Gastroesophageal sphincter (tissue), 3 donors: Measurements from ENCODE around the gene ENOX1.

Source experiments
- EP300 ChIP-seq: sonication (generic); formaldehyde crosslinking; IDR thresholded peaks from one replicate; pipeline ENCODE4 v1.6.1; 2017; ENCODE audit warnings: antibody characterized with exemption, mild to moderate bottlenecking
- POLR2A ChIP-seq, 2 donors: fragments of 450-650 bp; IDR thresholded peaks; one replicate each; pipeline ENCODE4 v1.6.1; 2017; ENCODE audit warnings: antibody characterized with exemption in 2 of 2, mild to moderate bottlenecking in 2 of 2, moderate library complexity in 1 of 2
- POLR2AphosphoS5 ChIP-seq: sonication (generic); formaldehyde crosslinking; IDR thresholded peaks from one replicate; pipeline ENCODE4 v1.6.1; 2017; ENCODE audit warnings: antibody characterized with exemption
- TF ChIP-seq, protein P1 (sequence below), 4 experiments: fragments of 200-600 bp in 2 of 4; fragments of 450-650 bp in 2 of 4; sonication (generic) in 1 of 4; IDR thresholded peaks; one replicate each; pipeline ENCODE4 v1.5.1; 2017 to 2019; ENCODE audit warnings: antibody characterized with exemption in 4 of 4, mild to moderate bottlenecking in 2 of 4, moderate library complexity in 2 of 4

DNA sequence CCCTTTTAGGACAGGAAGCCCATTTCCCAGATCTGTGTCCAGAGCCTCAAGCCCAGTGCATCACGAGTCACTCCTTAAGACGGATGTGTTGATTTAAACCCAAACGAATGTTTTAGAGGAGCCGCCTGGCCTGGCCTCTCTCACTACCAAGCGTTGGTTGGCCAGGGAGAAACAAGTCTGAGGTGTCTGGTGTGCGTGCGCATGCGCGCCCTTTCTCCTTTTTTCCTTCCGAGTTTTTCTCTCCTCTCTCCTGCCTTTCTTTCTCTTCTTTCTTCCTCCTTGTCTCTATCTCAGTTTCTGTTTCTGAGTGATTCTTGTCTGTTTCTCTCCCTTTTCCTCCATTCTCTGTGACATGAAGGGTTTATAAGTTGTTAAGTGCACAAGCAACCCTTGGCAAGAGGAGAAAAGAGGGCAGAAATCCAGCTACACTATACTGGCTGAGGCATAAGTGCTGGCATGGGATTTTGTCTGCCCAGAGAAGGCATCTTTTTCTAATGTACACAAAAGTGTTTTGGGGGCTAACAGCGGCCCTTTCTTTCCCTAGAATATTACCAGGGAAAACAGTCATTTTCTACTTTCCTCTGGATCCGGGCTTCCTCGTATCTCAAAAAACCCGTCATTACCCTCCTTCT, 592.9 kb downstream of the ENOX1 start:
- TF ChIP-seq, protein P1, sequence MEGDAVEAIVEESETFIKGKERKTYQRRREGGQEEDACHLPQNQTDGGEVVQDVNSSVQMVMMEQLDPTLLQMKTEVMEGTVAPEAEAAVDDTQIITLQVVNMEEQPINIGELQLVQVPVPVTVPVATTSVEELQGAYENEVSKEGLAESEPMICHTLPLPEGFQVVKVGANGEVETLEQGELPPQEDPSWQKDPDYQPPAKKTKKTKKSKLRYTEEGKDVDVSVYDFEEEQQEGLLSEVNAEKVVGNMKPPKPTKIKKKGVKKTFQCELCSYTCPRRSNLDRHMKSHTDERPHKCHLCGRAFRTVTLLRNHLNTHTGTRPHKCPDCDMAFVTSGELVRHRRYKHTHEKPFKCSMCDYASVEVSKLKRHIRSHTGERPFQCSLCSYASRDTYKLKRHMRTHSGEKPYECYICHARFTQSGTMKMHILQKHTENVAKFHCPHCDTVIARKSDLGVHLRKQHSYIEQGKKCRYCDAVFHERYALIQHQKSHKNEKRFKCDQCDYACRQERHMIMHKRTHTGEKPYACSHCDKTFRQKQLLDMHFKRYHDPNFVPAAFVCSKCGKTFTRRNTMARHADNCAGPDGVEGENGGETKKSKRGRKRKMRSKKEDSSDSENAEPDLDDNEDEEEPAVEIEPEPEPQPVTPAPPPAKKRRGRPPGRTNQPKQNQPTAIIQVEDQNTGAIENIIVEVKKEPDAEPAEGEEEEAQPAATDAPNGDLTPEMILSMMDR (IDR thresholded peaks at IDR 0.05) = no peak
- TF ChIP-seq POLR2AphosphoS5 (no peak), POLR2A (IDR thresholded peaks at IDR 0.05) (no peak), EP300 (no peak)
